Fibroblast of skin of abdomen (primary cell): Measurements from ENCODE around the gene RBMS1.
A peak's percentile ranks its signal among the peaks of the same experiment; 100 is the strongest.
"Not testable (repeated sequence)": the region's sequence is repeated elsewhere in the genome, so short reads cannot be mapped to it uniquely, and the experiment has no call there.

ENCODE experiments used
- DNase-seq: peaks from one replicate; pipeline ENCODE4 v3.0.0-alpha.2; 2013

The RBMS1 gene

GRCh38 chr2:160469621-160470204, 23.9 kb downstream of the RBMS1 start:
- peak; percentile 38 for DNase-seq

GRCh38 chr2:160469164-160469563, 24.4 kb downstream of the RBMS1 start:
- DNase-seq = no peak

DNA sequence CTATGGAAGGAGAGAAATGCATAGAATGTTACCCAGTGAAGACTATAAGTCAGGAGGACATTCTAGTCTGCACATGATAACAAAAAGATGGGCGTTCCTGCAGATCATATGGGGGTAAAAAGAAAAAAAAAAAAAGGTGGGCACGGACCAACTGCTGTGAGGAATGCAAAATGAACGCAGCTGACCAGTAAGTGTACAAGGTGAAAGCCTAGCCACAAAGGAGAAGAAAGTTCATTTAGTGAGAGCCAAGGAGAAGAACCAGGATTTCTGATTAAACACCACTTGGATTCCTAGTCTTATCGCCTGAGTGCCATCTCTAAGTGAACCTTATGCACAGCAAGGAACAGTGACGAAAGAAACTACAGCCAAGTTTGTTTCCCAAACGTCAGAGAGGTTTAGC, 26.5 kb downstream of the RBMS1 start:
- no peak for DNase-seq

DNA sequence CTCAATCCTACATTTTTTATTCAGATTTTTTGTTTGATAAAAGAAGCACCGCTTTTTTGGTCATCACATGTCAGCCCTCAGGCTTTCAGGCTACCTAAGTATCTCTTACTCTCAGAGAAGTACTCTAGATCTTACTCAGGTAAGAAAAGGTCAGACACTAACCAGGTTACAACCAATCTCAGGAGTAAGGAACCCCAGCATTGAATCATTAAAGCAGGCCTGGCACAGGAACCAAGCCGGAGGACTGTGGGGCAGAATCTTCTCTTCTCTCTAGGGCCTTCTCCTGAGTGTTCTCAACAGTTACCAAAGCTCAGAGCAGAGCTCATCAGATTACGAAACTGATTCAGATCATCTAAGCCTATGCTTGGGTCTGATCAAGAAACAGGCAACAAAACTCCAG, 28.2 kb downstream of the RBMS1 start:
- DNase-seq = no peak

- DNase-seq = no peak
Measured at GRCh38 chr2:160465002-160465401, 28.6 kb downstream of the RBMS1 start.

- no peak for DNase-seq
Measured at GRCh38 chr2:160464017-160464416, 29.6 kb downstream of the RBMS1 start.

DNA sequence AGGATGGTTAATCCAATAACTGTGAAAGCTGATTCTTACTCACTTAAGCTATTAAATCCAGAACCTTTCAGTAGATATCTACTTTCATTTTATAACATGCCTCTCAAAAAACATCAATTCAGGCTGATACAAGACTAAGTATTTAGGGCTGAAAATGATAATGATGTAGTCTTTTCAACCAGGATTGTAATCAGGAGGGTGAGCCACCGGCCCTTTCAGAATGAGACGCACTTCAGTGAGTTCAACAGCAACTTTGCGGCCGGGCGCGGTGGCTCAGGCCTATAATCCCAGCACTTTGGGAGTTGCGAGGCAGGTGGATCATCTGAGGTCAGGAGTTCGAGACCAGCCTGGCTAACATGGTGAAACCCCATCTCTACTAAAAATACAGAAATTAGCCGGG, 30.4 kb downstream of the RBMS1 start:
- no peak for DNase-seq

- DNase-seq = no peak
Measured at GRCh38 chr2:160460333-160460731, 33.3 kb downstream of the RBMS1 start.

- no peak for DNase-seq
Measured at GRCh38 chr2:160459538-160460332, 33.9 kb downstream of the RBMS1 start.

- DNase-seq = no peak
Measured at GRCh38 chr2:160458718-160459453, 34.7 kb downstream of the RBMS1 start.

DNA sequence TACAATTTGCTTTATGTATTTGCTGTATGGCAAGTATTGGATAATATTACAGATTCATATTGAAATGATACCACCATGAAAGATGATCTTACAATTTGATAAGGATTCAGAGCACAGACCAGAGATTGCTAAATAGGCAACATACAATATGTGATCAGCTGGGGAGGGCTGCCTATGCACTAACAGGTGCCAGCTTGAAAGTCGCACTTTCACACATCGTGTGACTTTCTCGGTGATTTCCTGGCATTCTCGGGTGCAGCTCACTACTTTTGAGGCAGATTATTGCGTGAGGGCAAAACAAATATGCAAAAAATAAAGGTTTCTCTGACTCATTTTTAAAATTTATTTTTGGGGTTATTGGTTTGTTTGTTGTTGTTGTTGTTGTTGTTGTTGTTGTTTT, 36.0 kb downstream of the RBMS1 start:
- DNase-seq = no peak

GRCh38 chr2:160454070-160454797, 39.4 kb downstream of the RBMS1 start:
- DNase-seq = no peak

GRCh38 chr2:160453111-160453820, 40.3 kb downstream of the RBMS1 start:
- DNase-seq = no peak

- DNase-seq = no peak
Measured at GRCh38 chr2:160450486-160450885, 43.1 kb downstream of the RBMS1 start.

DNA sequence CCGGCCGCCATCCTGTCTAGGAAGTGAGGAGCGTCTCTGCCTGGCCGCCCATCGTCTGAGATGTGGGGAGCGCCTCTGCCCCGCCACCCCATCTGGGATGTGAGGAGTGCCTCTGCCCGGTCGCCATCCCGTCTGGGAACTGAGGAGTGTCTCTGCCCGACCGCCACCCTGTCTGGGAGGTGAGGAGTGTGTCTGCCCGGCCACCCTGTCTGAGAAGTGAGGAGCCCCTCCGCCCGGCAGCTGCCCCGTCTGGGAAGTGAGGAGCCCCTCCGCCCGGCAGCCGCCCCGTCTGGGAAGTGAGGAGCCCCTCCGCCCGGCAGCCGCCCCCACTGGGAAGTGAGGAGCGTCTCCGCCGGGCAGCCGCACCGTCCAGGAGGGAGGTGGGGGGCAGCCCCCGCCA, 44.8 kb downstream of the RBMS1 start:
- DNase-seq = not testable (repeated sequence)

GRCh38 chr2:160445673-160446072, 47.9 kb downstream of the RBMS1 start:
- no peak for DNase-seq

GRCh38 chr2:160442603-160443002, 51.0 kb downstream of the RBMS1 start:
- DNase-seq = no peak

GRCh38 chr2:160440888-160441287, 52.7 kb downstream of the RBMS1 start:
- no peak for DNase-seq

DNA sequence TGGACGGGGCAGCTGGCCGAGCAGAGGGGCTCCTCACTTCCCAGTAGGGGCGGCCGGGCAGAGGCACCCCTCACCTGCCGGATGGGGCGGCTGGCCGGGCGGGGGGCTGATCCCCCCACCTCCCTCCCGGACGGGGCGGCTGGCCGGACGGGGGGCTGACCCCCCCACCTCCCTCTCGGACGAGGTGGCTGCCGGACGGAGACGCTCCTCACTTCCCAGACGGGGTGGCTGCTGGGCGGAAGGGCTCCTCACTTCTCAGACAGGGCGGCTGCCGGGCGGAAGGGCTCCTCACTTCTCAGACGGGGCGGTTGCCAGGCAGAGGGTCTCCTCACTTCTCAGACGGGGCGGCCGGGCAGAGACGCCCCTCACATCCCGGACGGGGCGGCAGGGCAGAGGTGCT, 54.6 kb downstream of the RBMS1 start:
- DNase-seq = not testable (repeated sequence)

GRCh38 chr2:160437273-160437672, 56.3 kb downstream of the RBMS1 start:
- no peak for DNase-seq

- no peak for DNase-seq
Measured at GRCh38 chr2:160434254-160434948, 59.2 kb downstream of the RBMS1 start.
